WERI-Rb-1 (cell line): ENCODE measurements around the gene PRKCG.

Experiments
- DNase-seq: peaks from one replicate; pipeline ENCODE4 v3.0.0-alpha.2; 2020
- H3K27ac ChIP-seq: fragments of 250-450 bp; sonication (Bioruptor Pico); 2 replicates; pipeline ENCODE4 v1.5.1; 2020; ENCODE audit warnings: mild to moderate bottlenecking, moderate library complexity
- H3K27me3 ChIP-seq: fragments of 250-450 bp; sonication (Bioruptor Pico); 2 replicates; pipeline ENCODE4 v1.5.1; 2021; ENCODE audit warnings: mild to moderate bottlenecking, low read depth, moderate library complexity; ENCODE audit not compliant: insufficient read depth, severe bottlenecking
- H3K36me3 ChIP-seq: fragments of 250-450 bp; sonication (Bioruptor Pico); 2 replicates; pipeline ENCODE4 v1.5.1; 2020; ENCODE audit warnings: mild to moderate bottlenecking, moderate library complexity
- H3K4me3 ChIP-seq: 2 replicates; pipeline ENCODE4 v1.5.1; 2011; ENCODE audit warnings: low read depth, mild to moderate bottlenecking, control low read depth, low read length
- H3K9me3 ChIP-seq: fragments of 250-450 bp; sonication (Bioruptor Pico); 2 replicates; pipeline ENCODE4 v1.5.1; 2021; ENCODE audit warnings: mild to moderate bottlenecking, moderate library complexity; ENCODE audit not compliant: severe bottlenecking
- TF ChIP-seq, protein P1 (sequence below): IDR thresholded peaks from 2 replicates; pipeline ENCODE4 v1.5.1; 2011; ENCODE audit warnings: low read depth, mild to moderate bottlenecking, control low read depth, inconsistent platforms, low read length

Gene PRKCG

DNA sequence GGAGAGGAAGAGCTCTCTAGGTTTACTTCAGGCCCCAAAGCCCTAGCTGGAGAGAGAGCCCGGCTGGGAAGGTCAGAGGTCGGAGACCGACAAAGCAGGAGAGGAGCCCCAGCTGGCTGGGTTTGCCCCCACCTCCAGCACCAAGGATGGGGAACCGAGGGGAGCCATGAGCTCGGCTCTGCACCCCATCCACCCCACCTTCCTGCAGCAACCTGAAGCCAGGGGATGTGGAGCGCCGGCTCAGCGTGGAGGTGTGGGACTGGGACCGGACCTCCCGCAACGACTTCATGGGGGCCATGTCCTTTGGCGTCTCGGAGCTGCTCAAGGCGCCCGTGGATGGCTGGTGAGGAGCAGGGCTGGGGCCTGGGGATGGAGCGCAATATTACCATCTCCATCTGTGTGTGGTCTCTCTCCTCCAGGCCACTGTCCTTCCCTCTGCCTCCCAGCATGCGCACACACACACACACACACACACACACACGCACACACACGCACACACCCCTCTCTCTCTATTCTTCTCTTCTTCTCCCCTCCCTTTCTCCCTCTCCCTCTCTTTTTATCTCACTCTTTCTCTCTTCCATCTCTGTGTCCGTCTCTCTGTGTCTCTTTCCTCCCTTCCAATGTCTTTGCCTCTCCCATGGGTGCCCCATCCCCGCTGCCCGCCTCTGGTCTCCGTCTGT is 10.4 kb downstream of the PRKCG start:
- Histone ChIP-seq H3K27ac (no peak overlapping the region), H3K9me3 (no peaks in the 10 kb centered on the region), H3K36me3 (no peaks in the 10 kb centered on the region), H3K27me3 (no peaks in the 10 kb centered on the region), H3K4me3 (no peak overlapping the region)
- TF ChIP-seq, protein P1, sequence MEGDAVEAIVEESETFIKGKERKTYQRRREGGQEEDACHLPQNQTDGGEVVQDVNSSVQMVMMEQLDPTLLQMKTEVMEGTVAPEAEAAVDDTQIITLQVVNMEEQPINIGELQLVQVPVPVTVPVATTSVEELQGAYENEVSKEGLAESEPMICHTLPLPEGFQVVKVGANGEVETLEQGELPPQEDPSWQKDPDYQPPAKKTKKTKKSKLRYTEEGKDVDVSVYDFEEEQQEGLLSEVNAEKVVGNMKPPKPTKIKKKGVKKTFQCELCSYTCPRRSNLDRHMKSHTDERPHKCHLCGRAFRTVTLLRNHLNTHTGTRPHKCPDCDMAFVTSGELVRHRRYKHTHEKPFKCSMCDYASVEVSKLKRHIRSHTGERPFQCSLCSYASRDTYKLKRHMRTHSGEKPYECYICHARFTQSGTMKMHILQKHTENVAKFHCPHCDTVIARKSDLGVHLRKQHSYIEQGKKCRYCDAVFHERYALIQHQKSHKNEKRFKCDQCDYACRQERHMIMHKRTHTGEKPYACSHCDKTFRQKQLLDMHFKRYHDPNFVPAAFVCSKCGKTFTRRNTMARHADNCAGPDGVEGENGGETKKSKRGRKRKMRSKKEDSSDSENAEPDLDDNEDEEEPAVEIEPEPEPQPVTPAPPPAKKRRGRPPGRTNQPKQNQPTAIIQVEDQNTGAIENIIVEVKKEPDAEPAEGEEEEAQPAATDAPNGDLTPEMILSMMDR = no peak
- DNase-seq = no peak

DNA sequence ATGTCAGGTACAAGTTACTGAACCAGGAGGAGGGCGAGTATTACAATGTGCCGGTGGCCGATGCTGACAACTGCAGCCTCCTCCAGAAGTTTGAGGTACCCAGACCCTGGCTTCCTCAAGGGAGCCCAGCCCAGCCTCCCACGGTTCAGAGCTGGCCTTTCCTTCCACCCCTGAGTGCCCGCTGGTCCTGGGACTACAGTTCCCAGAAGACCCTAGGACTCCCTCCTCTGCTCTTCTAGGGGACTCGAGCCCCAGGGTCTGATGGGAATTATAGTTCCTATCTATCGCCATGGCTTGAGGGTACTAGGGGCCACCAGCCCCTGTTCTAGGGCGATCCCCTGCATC is 11.0 kb downstream of the PRKCG start:
- DNase-seq = peak; percentile 39
- Histone ChIP-seq H3K4me3 (no peak overlapping the region), H3K9me3 (no peaks in the 10 kb centered on the region), H3K36me3 (no peaks in the 10 kb centered on the region), H3K27ac (no peak overlapping the region), H3K27me3 (no peaks in the 10 kb centered on the region)
- TF ChIP-seq, protein P1 = no peak

DNA sequence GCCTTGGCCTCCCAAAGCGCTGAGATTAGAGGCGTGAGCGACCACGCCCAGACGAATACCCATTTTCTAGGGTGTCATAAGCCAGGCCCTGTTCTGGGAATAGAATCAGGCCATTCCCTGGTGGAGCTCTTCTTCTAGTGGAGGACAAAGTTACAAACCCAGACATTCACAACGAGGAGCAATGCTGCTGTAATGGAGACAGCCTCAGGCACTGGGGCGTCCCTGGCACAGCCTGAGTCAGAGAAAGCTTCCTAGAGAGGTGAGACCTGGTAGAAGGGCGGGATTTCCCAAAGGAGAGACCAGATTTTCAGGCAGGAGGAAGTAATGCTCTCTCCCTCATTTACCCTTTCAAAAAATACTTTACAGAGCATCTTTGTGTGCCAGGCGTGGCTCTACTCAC is 12.7 kb downstream of the PRKCG start:
- DNase-seq = no peak
- Histone ChIP-seq H3K27ac (no peak overlapping the region), H3K36me3 (no peaks in the 10 kb centered on the region), H3K27me3 (no peaks in the 10 kb centered on the region), H3K4me3 (no peak overlapping the region), H3K9me3 (no peaks in the 10 kb centered on the region)
- TF ChIP-seq, protein P1 = no peak

DNA sequence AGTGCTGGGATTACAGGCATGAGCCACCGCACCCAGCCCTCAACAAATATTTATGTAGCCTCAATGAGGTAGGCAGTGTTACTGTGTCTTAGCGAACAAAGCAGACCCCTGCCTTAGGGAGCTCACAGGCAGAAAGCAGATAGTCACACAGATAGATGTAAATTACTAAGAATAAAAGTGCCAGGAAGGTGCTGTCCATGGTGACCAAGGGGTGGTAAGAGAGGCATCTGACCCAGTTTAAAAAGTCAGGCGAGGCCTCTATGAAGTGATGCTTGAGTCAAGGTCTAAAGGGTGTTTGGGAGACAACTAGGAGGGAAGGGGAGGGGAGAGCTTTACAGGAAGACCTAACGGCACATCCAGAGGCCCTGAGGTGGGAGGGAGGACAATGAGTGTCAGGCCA is 14.7 kb downstream of the PRKCG start:
- Histone ChIP-seq H3K27me3 (no peaks in the 10 kb centered on the region), H3K9me3 (no peaks in the 10 kb centered on the region), H3K36me3 (no peaks in the 10 kb centered on the region), H3K4me3 (no peak overlapping the region), H3K27ac (no peak overlapping the region)
- DNase-seq = no peak
- TF ChIP-seq, protein P1 = no peak

DNA sequence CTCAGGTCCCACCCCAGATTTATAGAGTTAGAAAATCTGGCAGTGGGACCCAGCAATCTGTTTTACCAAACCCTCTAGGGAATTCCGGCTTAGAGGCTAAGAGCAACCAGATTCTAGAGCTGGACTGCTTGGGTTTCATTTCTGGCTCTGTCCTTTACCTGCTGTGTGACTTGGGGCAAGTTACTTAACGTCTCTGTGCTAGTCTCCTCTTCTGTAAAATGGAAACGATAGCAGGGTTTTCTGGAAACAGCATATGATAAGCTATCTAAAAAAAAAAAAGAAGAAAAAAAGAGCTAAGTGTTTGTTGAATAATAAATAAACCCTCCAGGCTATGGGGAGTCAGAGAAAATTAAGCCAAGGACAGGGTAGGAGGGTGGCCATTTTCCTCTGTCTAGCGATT is 15.5 kb downstream of the PRKCG start:
- H3K36me3 ChIP-seq = no peaks in the 10 kb centered on the region
- peaks cover 4% of the 10 kb centered on the region for H3K27me3 ChIP-seq
- no peak overlapping the region for H3K4me3 ChIP-seq
- no peak for DNase-seq
- H3K27ac ChIP-seq = no peak overlapping the region
- TF ChIP-seq, protein P1 = no peak
- no peaks in the 10 kb centered on the region for H3K9me3 ChIP-seq

DNA sequence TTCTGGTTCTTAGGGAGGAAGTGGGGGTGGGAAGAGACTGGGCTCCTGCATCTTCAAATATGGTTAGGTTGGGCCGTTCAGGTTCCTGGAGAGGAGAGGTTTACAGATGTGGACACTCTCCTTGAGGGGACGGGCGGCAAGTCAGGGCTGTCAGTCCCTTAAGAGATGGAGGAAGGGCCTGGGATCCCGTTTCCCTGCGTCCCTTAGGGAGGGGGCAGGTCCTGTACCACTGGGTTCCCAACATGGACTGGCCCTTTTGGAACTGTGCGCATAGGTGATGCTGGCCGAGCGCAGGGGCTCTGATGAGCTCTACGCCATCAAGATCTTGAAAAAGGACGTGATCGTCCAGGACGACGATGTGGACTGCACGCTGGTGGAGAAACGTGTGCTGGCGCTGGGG is 16.2 kb downstream of the PRKCG start:
- peaks cover 8% of the 10 kb centered on the region for H3K27me3 ChIP-seq
- no peak overlapping the region for H3K27ac ChIP-seq
- TF ChIP-seq, protein P1 = no peak
- H3K4me3 ChIP-seq = no peak overlapping the region
- H3K9me3 ChIP-seq = no peaks in the 10 kb centered on the region
- DNase-seq = no peak
- no peaks in the 10 kb centered on the region for H3K36me3 ChIP-seq
